SK-N-SH (cell line): Measurements from ENCODE around the gene APBB1IP. TPM values are rescaled to one million over a fixed set of nuclear protein-coding genes. Genes with fewer than 3 reads are reported as not detected.

ENCODE experiments used
- CTCF ChIA-PET: fragments of 300-600, 350-600 bp; formaldehyde crosslinking; extraction: SDS; loops from one replicate; lab custom pipeline; 2021; lab: Yijun Ruan, JAX
- POLR2A ChIA-PET: fragments of 350-600 bp; sonication (Branson Sonifier 250); formaldehyde crosslinking; extraction: SDS; loops from one replicate; lab custom pipeline; 2020; ENCODE audit warnings: antibody characterized with exemption, inconsistent platforms; lab: Yijun Ruan, JAX
- DNase-seq: peaks from one replicate; pipeline ENCODE4 v3.0.0; 2012
- H2AFZ ChIP-seq: fragments of 200-600 bp; sonication (generic); 2 replicates; pipeline ENCODE4 v1.8.1; 2016; ENCODE audit warnings: antibody characterized with exemption, mild to moderate bottlenecking, low read depth
- H3F3A ChIP-seq: fragments of 200-600 bp; sonication (generic); replicated peaks from 2 replicates; pipeline ENCODE3; 2016; ENCODE audit warnings: antibody characterized with exemption, mild to moderate bottlenecking; ENCODE audit not compliant: insufficient read depth
- H3K27ac ChIP-seq, 2 experiments: fragments of 200-500 bp in 1 of 2; fragments of 200-600 bp in 1 of 2; sonication (Bioruptor generic) in 1 of 2; sonication (generic), shearing (Covaris generic) in 1 of 2; 2 replicates each; pipeline versions ENCODE4 v1.5.1 to v1.6.1; 2014 to 2016; ENCODE audit warnings: low read depth in 2 of 2, inconsistent platforms in 1 of 2, low read length in 1 of 2, mild to moderate bottlenecking in 1 of 2, mixed read lengths in 1 of 2
- H3K27me3 ChIP-seq: fragments of 200-600 bp; sonication (generic), shearing (Covaris generic); 2 replicates; pipeline ENCODE4 v1.6.1; 2016; ENCODE audit warnings: mixed run types; ENCODE audit not compliant: insufficient read depth
- H3K36me3 ChIP-seq, 2 experiments: fragments of 200-500 bp in 1 of 2; fragments of 200-600 bp in 1 of 2; sonication (Bioruptor generic) in 1 of 2; sonication (generic) in 1 of 2; replicated peaks in 1 of 2; 2 replicates each; pipeline versions ENCODE3 to v1.5.1; 2014 to 2016; ENCODE audit warnings: low read length in 1 of 2, mild to moderate bottlenecking in 1 of 2; ENCODE audit not compliant: insufficient read depth in 2 of 2, control insufficient read depth in 1 of 2
- H3K4me1 ChIP-seq, 2 experiments: fragments of 200-500 bp in 1 of 2; fragments of 200-600 bp in 1 of 2; sonication (Bioruptor generic) in 1 of 2; sonication (generic), shearing (Covaris generic) in 1 of 2; 2 replicates each; pipeline versions ENCODE4 v1.5.1 to v1.6.1; 2014 to 2016; ENCODE audit warnings: low read depth in 1 of 2, low read length in 1 of 2, mixed run types in 1 of 2; ENCODE audit not compliant: insufficient read depth in 2 of 2, control insufficient read depth in 1 of 2
- H3K4me2 ChIP-seq: fragments of 200-600 bp; sonication (generic), shearing (Covaris generic); 2 replicates; pipeline ENCODE4 v1.6.1; 2017; ENCODE audit warnings: mixed run types
- H3K4me3 ChIP-seq, 2 experiments: fragments of 200-500 bp in 1 of 2; fragments of 200-600 bp in 1 of 2; sonication (Bioruptor generic) in 1 of 2; sonication (generic), shearing (Covaris generic) in 1 of 2; 2 replicates each; pipeline versions ENCODE4 v1.5.1 to v1.8.1; 2014 to 2016; ENCODE audit warnings: low read depth in 2 of 2, inconsistent platforms in 1 of 2, low read length in 1 of 2, mild to moderate bottlenecking in 1 of 2, mixed read lengths in 1 of 2, moderate library complexity in 1 of 2
- H3K79me2 ChIP-seq: fragments of 200-600 bp; sonication (generic); 2 replicates; pipeline ENCODE4 v1.8.1; 2017; ENCODE audit warnings: mild to moderate bottlenecking; ENCODE audit not compliant: insufficient read depth
- H3K9ac ChIP-seq: fragments of 200-600 bp; sonication (generic); 2 replicates; pipeline ENCODE4 v1.6.1; 2017; ENCODE audit warnings: mixed run types
- H3K9me2 ChIP-seq: fragments of 200-600 bp; sonication (generic); 2 replicates; pipeline ENCODE4 v1.6.1; 2017; ENCODE audit warnings: mixed run types
- H3K9me3 ChIP-seq: fragments of 200-600 bp; sonication (generic); 2 replicates; pipeline ENCODE4 v1.6.1; 2017; ENCODE audit warnings: mixed run types, mild to moderate bottlenecking, moderate library complexity
- H4K20me1 ChIP-seq: fragments of 200-600 bp; sonication (generic); 2 replicates; pipeline ENCODE4 v1.6.1; 2017; ENCODE audit warnings: mild to moderate bottlenecking, mixed run types; ENCODE audit not compliant: insufficient read depth
- EP300 ChIP-seq, 2 experiments: IDR thresholded peaks; 2 replicates each; pipeline versions ENCODE4 v1.4.0 to v1.6.1; 2012; ENCODE audit warnings: borderline replicate concordance in 1 of 2, low read depth in 1 of 2, low read length in 1 of 2
- EZH2phosphoT487 ChIP-seq: fragments of 200-600 bp; sonication (generic); IDR thresholded peaks from 2 replicates; pipeline ENCODE4 v1.6.1; 2017; ENCODE audit warnings: low read depth, mixed run types, mild to moderate bottlenecking, antibody characterized with exemption, moderate library complexity, borderline replicate concordance
- GABPA ChIP-seq: IDR thresholded peaks from 2 replicates; pipeline ENCODE4 v1.4.0; 2012; ENCODE audit warnings: low read depth, mild to moderate bottlenecking
- IRF3 ChIP-seq: fragments of 150-350 bp; IDR thresholded peaks from 2 replicates; pipeline ENCODE4 v1.6.1; 2016; ENCODE audit warnings: mild to moderate bottlenecking, low read depth, low read length
- JUND ChIP-seq: IDR thresholded peaks from 2 replicates; pipeline ENCODE4 v1.4.0; 2012
- MEF2A ChIP-seq: IDR thresholded peaks from 2 replicates; pipeline ENCODE4 v1.4.0; 2012; ENCODE audit warnings: low read depth, borderline replicate concordance
- NFIC ChIP-seq: IDR thresholded peaks from 2 replicates; pipeline ENCODE4 v1.4.0; 2012; ENCODE audit warnings: borderline replicate concordance
- NRF1 ChIP-seq: IDR thresholded peaks from 2 replicates; pipeline ENCODE4 v1.6.1; 2012; ENCODE audit warnings: low read depth, mild to moderate bottlenecking, low read length
- POLR2AphosphoS5 ChIP-seq: IDR thresholded peaks from 2 replicates; pipeline ENCODE4 v1.6.1; 2012; ENCODE audit warnings: low read depth, low read length
- RAD21 ChIP-seq: IDR thresholded peaks from 2 replicates; pipeline ENCODE4 v1.6.1; 2012; ENCODE audit warnings: mild to moderate bottlenecking, low read length
- RCOR1 ChIP-seq: fragments of 150-350 bp; IDR thresholded peaks from 2 replicates; pipeline ENCODE4 v1.6.1; 2017; ENCODE audit warnings: antibody characterized with exemption, low read length
- RXRA ChIP-seq: IDR thresholded peaks from 2 replicates; pipeline ENCODE4 v1.4.0; 2012; ENCODE audit warnings: low read depth, mild to moderate bottlenecking, borderline replicate concordance
- SIN3A ChIP-seq: IDR thresholded peaks from 2 replicates; pipeline ENCODE4 v1.6.1; 2012; ENCODE audit warnings: low read depth, mild to moderate bottlenecking, low read length, moderate library complexity, borderline replicate concordance
- TAF1 ChIP-seq: IDR thresholded peaks from 2 replicates; pipeline ENCODE4 v1.6.1; 2012; ENCODE audit warnings: low read depth, mild to moderate bottlenecking, low read length, moderate library complexity, borderline replicate concordance
- USF2 ChIP-seq: fragments of 150-350 bp; IDR thresholded peaks from 2 replicates; pipeline ENCODE4 v1.6.1; 2017; ENCODE audit warnings: antibody characterized with exemption, low read length, low read depth, borderline replicate concordance
- YY1 ChIP-seq: IDR thresholded peaks from 2 replicates; pipeline ENCODE4 v1.4.0; 2012; ENCODE audit warnings: low read depth, mild to moderate bottlenecking
- WGBS: methylation state at CpG from one replicate; pipeline ENCODE4 v1.1.6; 2017; ENCODE audit warnings: low lambda C conversion rate; 5-methylcytosine and 5-hydroxymethylcytosine counted together
- polyA plus RNA-seq, 3 experiments: library from polyadenylated mRNA; depleted of rRNA; stranded (reverse); fragments of >200 nt; gene quantifications; 2 replicates each; pipeline ENCODE4 v1.2.3, GENCODE V29; 2012

APBB1IP gene
- polyA plus RNA-seq, 1 of the 3 experiments (the other 2 are of a cell fraction): not detected

DNA sequence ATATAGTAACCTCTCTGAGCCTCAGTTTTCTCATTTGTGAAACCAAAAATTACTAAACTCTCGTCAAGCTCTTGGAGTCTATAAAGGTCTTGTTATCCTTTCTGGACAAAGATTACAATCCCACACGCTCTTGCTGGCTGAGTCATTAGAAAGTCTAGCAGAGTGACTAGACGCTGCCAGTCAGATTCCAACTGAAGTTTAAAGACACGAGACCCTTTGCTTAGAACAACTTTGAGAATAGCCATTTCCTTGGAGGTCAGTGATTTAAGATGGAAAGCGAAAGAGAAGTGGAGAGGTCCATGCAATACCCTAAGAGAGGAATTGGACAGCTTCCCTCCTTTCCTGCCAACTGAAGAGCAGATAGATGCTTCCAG lies 119.5 kb downstream of the APBB1IP start:
- no peaks in the 10 kb centered on the region for H3K79me2 ChIP-seq
- no peaks in the 10 kb centered on the region for H3F3A ChIP-seq
- CTCF ChIA-PET: interaction anchor here (0.6 to 4.9 kb wide), 6 partner anchors 9 to 856 kb away, joined by 3 to 31 read pairs (median 4); no protein-coding TSS in a partner anchor
- no peak overlapping the region; a peak in 1 of 4 replicates for H3K4me3 ChIP-seq
- no peaks in the 10 kb centered on the region for H4K20me1 ChIP-seq
- H3K9me3 ChIP-seq: no peaks in the 10 kb centered on the region
- H3K36me3 ChIP-seq: no peaks in the 10 kb centered on the region
- H3K27ac ChIP-seq: no peak overlapping the region
- H3K27me3 ChIP-seq: no peaks in the 10 kb centered on the region; the same call in 1 of the 2 replicates
- H3K4me1 ChIP-seq: no peaks in the 10 kb centered on the region
- 8% methylated on average over 5 of the region's 5 CpGs for WGBS
- DNase-seq: no peak
- H3K9ac ChIP-seq: no peak overlapping the region
- peak overlapping the region; percentile 3; the same call in 1 of the 2 replicates for H2AFZ ChIP-seq
- peak overlapping the region; percentile 61; the same call in 1 of the 2 replicates for H3K4me2 ChIP-seq
- POLR2A ChIA-PET: no interaction called here
- TF ChIP-seq JUND: no peak
- TF ChIP-seq USF2: no peak
- no peak for TF ChIP-seq GABPA
- no peak for TF ChIP-seq NFIC
- no peak for TF ChIP-seq YY1
- no peak for TF ChIP-seq MEF2A
- no peak for TF ChIP-seq NRF1
- no peak for TF ChIP-seq RCOR1
- TF ChIP-seq IRF3: no peak
- no peak for TF ChIP-seq TAF1
- TF ChIP-seq SIN3A: no peak
- no peak for TF ChIP-seq EZH2phosphoT487
- TF ChIP-seq RAD21: no peak
- no peaks in the 10 kb centered on the region for H3K9me2 ChIP-seq

DNA sequence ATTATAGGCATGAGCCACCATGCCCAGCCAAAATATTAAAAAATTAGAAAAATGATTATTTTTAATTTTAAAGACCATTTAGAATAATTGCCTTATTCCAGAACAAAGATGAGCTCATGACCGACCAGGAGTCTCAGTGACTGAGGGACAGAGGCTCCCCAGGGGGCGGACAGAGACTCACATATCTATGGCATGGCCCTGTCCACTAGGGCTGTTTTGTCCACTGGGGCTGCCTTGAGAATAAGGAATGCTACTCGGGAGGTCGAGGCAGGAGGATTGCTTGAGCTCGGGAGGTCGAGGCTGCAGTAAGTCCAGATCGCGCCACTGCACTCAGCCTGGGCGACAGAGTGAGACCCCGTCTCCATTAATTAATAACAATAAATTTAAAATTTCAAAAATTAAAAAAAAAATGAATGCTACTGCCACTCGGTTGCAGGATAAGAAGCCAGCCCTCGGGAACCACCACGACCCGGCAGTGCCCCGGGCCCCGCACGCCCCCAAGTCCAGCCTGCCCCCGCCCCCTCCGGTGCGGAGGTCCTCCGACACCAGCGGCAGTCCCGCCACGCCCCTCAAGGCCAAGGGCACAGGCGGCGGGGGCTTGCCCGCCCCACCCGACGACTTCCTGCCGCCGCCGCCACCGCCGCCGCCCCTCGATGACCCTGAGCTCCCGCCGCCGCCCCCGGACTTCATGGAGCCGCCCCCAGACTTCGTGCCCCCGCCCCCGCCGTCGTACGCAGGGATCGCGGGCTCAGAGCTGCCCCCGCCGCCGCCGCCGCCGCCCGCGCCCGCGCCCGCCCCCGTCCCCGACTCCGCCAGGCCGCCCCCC lies 128.6 kb downstream of the APBB1IP start:
- H4K20me1 ChIP-seq: no peaks in the 10 kb centered on the region
- no peaks in the 10 kb centered on the region for H3K36me3 ChIP-seq
- no peaks in the 10 kb centered on the region; a peak in 1 of 4 replicates for H3K4me1 ChIP-seq
- no peaks in the 10 kb centered on the region for H3F3A ChIP-seq
- ChIA-PET CTCF (interaction anchor here (1.0 to 2.2 kb wide), 2 partner anchors 9 kb away, joined by 3 to 7 read pairs; no protein-coding TSS in a partner anchor), POLR2A (no interaction called here)
- TF ChIP-seq EP300 (IDR thresholded peaks at IDR 0.05; ENCODE audit: borderline replicate concordance in 1 of 2, low read depth in 1 of 2, low read length in 1 of 2): no peak
- no peak for TF ChIP-seq POLR2AphosphoS5
- TF ChIP-seq RXRA: no peak
- H3K27ac ChIP-seq: no peak overlapping the region
- no peaks in the 10 kb centered on the region for H3K9me2 ChIP-seq
- no peaks in the 10 kb centered on the region; the same call in 1 of the 2 replicates for H3K27me3 ChIP-seq
- H3K4me2 ChIP-seq: no peak overlapping the region
- H3K4me3 ChIP-seq: peak overlapping the region in 1 of 2 experiments; percentile 20; a peak in 1 of 4 replicates
- peak; percentile 60 for DNase-seq
- H3K9ac ChIP-seq: no peak overlapping the region
- WGBS: 17% methylated on average over 35 of the region's 64 CpGs
- 0 out of 2 replicates have a peak overlapping the region, but pooled peaks have one; percentile 56 for H2AFZ ChIP-seq
- H3K79me2 ChIP-seq: no peaks in the 10 kb centered on the region
- H3K9me3 ChIP-seq: no peaks in the 10 kb centered on the region
